DMS153 (cell line): ENCODE data around the gene PSMD11.

Experiments
- DNase-seq: peaks from one replicate; lab custom pipeline; 2025; lab: John Stamatoyannopoulos, UW

The PSMD11 gene

DNA sequence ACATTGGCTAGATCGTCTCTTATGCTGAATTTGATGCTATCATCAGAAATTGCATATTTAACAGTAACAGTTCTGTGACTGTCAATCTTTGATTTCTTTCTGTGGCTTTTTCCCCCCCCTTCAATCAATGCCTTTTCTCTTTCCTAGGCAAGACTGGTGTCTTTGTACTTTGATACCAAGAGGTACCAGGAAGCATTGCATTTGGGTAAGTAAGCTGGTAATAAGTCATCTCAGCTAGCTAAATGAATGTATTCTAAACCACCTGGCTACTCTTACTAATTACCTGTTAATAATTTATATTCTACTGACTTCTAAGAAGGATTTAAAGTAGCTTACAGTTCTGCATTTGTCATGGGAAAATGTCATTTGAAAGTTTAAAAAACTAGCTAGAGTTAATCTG, 20.1 kb downstream of the PSMD11 start:
- DNase-seq: no peak

DNA sequence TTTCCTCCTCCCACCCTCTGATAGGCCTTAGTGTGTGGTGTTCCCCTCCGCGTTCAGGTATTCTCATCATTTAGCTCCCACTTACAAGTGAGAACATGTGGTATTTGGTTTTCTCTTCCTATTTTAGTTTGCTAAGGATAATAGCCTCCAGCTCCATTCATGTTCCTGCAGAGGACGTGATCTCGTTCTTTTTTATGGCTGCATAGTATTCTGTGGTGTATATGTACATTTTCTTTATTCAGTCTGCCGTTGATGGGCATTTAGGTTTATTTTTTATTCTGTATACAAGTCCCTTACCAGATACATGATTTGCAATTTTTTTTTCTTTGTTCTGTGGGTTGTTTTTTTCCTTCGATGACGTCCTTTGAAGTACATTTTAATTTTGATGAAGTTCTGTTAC, 23.6 kb downstream of the PSMD11 start:
- DNase-seq: no peak

DNA sequence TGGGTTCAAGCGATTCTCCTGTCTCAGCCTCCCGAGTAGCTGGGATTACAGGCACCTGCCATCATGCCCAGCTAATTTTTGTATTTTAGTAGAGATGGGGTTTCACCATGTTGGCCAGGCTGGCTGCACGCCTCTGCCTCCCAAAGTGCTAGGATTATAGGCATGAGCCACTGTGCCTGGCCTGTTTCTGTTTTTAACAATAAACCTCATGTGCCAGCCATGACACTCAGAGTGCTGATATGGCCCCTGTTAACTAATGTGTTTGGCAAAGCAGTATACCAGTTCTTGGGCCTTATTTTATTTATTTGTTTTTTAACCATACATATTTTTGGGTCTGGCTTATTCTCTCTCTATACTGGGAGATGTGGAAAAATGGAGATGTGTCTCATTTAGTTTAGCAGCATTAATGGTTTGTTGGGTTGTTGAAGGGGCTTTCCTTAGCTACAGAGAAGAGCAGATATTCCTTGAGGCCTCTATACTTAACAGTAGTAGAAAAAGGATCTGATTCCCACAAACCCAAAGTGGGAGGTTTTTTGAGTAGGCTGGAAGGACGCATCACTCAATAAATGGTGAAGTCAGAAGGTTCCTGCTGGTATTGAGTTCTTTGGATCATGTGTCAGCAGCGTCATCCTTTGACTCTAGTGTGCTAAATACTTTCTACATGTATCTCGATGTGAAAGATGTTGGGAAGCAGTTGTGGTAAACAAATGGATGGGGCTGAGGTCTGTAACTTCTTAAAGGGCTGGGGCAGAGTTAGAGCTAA, 26.3 kb downstream of the PSMD11 start:
- no peak for DNase-seq

DNA sequence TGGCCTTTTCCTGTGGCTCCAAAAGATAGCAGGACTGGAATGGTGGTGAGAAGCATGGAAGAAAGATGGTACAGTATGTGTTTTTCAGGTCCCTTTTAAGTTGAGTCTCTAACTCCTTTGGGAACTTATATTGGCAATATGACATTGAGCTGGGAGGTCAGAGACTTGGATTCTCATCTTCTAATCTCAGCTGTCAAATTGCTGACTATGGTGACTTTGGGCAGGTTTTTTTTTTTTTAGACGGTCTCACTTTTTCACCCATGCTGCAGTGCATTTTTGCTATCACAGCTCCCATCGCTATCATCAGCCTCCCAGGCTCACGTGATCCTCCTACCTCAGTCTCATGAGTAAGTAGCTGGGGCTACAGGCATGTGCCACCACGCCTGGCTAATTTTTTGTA, 27.3 kb downstream of the PSMD11 start:
- no peak for DNase-seq

DNA sequence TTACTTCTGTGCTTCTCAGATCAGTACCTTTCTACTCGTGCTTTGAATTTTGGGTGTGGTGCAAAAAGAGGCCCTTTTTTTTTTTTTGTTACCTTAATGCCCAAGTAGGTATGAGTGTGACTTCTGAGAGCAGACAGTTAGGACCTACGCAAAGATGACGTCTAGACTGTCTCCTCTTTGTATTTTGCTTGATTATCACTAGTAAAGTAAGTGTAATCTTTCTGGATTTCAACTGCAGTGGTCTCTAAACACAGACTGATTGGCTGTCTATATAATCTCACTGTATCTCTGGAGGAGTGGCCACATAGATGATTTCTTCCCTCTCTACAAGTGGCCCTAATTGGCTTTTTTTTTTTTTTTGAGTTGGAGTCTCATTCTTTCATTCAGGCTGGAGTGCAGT, 30.9 kb downstream of the PSMD11 start:
- no peak for DNase-seq

DNA sequence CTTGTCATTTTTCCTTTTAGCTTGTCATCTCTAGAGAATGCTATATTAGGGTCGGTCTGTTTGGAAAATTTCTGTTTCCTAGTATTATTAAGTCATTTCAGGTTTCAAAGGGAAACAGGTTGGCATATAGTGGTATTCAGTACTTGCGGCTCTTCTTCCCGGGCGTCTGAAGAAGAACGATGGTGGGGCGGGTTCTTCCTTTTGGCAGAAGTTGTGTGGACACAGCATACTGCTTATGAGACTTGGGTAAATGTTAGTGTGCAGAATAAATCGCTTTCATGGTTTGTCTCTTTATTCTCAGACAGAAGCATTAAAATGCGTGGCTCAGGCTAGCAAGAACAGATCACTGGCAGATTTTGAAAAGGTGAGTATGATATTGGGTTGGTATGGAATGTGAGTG, 32.9 kb downstream of the PSMD11 start:
- DNase-seq: no peak

DNA sequence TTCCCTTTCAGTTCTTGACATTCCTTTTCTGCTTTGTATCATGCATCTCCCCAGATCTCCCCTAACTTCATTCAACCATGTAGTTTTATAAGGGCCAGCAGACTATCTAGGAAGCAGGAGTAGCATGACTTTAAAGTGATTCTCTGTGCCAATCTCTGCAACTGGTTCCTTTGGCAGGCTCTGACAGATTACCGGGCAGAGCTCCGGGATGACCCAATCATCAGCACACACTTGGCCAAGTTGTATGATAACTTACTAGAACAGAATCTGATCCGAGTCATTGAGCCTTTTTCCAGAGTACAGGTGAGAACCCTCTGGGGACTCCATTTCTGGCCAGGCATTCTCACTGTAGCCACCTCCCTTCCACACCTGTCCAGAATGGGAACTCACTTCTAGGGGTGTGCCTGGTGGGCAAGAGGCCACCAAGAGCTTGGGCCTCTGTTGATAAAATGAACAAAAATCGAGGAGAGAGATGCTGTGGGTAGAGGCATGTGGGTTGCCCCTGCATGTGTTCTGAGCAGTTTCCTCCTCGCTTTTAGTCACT, 34.8 kb downstream of the PSMD11 start:
- DNase-seq: no peak

DNA sequence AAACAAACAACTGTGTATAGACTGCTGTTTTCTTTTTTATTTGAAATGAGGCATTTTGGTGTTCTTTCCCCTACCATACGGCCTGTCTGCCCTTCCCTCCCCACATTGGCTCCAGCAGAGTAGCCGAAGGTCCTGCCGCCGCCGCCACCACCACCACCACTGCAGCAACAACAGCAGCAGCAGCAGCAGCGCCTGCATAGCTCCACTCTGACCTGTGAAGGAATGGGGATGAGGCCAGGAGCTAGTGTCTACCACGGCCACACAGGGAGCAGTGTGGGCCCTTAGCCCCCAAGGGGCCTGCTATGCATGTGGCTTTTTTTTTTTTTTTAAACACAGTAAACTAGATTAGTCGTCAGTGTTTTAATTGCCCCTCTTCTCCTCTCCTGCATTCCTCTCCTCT, 36.9 kb downstream of the PSMD11 start:
- DNase-seq: no peak

DNA sequence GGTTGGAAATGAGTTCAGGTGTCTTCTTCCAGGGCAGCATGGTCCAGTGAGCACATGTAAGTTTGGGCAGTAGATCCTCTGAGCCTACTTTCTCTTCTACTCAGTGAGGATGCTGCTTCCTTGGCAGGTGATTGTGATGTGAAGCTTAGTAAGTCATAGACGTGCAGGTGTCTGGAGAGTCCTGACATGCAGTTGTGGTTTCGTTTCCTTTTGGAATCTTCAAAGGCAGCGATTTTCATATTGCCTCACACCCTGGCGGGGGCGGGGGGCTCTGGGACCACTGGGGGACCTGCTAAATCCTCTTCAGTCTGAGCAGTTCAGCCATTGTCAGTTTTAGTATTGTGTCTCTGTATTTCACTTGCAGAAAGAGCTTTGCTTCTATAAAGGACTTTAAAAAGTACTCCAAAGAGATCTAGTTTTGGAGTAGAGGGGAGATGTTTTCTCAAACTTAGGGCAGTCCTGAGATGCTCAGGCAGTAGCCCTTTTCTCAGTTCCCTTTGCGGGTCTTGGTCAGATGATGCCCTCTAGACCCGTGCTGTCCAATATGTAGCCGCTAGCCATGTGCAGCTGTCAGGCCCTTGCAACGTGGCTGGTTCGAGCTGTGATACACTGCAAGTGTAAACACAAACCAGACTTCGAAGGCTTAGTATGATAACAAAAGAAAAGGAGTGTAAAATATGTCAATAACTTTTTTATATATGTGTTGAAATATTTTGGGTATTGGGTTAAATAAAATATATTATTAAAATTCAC, 38.4 kb downstream of the PSMD11 start:
- no peak for DNase-seq

DNA sequence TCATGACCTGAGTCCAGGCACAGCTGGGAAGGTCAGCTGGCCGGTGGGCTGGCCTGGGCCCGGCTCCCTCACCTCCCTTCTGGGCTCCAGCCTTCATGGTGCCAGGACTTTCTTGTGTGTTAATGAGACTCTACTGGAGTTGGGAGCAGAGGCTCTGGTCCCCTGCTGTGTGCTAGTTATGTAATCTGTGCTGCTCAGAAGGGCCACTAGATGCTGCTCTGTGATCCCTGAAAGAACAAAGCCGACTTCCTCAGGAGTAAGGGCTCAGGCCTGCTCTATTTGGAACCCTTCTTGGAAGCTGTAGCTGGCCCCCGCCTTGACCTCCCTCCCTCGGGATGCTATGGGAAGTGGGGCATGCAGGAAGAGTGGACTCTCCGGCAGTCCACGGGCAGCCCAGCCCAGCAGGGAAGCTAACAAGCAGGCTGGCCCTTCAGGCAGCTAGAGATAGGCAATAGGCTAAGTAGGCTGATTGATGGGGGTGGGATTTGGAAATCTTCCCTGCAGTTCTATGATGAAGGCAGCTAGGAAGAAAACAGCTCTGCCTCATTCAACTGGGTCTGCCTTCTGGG, 39.2 kb downstream of the PSMD11 start:
- DNase-seq: peak; percentile 8

DNA sequence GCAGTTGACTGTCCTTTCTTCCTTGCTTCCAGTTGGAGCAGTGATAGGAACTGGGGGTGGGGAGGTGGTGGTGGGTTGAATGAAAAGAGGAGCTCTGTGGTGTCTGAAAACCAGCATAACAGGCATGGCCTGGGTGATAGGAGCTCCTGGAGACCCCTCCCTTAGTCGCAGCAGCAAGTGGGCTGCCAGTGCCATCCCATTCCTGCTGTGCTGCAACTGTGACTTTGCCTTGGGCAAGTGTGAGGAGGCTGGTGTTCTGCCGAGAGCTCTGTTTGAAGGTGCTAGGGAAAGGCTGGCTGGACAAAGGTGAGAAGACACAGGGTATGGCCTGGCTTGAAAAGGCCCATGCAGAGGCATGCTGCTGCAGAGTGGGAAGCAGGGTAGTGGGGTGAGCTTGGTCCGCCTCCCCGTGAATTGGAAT, 39.7 kb downstream of the PSMD11 start:
- no peak for DNase-seq

DNA sequence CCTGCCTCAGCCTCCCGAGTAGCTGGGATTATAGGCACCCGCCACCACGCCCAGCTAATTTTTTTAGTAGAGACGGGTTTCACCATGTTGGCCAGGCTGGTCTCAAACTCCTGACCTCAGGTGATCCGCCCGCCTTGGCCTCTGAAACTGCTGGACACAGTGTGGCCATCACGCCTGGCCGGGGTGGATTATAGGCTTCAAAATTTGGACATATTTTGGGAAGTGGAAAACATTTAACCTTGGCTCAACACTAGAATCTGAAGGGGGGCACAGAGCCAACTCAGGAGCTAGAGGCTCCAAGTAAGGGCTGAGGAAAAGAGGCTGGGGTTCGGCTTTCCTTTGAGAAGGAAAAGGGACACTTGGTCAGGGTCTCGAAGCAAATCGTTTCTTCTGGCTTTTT, 40.3 kb downstream of the PSMD11 start:
- no peak for DNase-seq

DNA sequence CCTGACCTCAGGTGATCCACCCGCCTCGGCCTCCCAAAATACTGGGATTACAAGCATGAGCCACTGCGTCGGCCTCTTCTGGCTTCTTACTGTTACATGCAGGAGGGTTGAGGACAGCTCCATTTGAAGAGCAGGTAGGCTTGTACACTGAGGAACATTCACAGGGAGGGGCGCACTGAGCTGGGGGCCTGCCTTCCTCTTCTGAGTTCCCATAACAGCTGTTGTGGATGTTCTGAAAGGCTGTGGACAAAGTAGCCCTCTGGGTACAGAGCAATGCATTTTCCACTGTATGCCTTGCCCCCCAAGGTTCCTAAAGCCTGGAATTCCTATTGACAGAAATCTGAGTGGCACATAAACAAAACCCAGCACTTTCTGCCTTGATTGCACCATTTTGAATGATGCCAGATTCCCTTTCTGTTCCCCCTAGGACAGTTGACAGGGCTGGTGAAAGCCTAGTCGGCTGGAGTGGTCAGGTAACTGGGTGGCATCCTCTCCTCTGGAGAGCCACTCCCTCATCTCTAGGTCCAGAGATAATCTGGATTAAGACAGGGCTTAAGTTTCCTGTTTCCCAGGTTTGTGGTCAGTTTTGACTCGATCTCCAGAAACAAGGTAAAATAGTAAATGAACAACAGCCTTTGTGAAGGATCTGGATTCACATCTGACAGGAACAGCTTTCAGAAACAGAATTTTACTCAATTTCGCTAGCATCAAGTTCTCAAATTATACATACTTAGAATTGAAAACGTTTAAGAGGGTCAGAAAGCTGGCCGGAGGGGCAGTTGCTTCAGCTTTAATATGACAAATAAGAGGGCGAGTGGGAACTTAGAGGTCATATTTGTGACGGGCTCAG, 41.2 kb downstream of the PSMD11 start:
- DNase-seq: no peak

DNA sequence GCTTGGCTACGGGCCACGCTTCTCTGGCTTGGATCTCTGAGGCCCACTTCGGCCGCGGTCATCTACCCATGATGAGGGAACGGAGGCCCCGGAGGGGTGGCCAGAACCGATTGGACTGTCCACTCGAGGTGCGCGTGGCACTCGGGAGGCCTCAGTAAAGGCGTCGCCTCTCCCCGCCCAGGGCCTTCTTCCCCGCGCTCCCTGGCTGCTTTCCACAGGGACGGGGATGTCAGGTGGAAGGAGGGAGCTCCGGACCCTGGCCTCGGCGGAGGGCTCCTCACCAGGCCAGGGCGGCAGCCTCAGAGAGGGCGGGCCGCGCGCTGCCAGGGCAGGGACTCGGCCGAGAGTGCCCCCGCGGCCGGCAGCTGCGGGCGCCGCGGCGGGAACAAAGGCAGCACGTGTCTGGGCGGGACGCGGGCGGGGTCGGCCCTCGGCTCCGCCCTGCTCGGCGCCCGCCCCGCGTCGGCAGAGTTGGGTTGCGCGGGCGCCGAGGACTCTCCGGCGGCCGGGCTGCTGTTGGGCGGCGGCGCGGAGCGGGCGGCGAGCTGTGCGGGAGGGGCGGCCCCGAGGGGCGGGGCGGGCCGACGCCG, 41.9 kb downstream of the PSMD11 start:
- peak; percentile 32 for DNase-seq

DNA sequence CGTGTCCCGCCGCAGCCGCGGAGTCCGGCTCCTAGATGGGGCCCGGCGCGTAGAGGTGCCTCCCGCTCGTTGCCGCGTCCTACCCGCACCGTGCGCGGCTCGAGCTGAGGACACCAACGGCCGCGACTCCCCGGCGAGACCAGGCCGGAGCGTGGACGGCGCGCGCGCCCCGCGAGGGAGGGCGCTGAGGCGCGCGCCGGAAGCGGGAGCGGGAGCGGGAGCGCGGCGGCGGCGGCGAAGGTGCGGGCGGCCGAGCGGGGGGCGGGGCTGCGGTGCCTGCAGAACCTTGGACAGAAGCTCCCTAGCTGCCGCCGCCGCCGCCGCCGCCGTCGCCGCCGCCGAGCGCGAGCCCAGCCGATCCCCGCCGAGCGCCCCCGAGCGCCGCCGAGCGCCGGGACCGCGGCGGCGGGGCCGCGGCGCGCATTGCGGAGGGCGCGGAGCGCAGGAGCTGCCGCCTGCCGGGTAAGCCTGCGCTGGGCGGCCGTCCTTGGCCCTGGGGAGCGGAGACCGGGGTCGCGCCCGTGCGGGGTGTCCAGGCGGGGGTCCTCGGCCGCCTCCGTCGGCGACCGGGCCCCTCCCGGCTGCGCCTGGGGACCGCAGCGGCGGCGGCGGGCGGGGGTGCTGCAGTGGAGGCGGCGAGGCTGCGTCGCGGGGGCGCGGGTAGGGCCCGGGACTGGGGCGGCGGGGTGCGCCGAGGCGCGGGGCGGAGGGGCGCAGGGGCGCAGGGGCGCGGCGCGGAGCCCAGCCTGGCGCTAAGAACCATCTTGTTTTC, 42.6 kb downstream of the PSMD11 start, which contains the start of gene CDK5R1:
TSS of gene CDK5R1 (plus strand) at position 293 of the 772 bp plus-strand sequence. CDS start 628 bp downstream, outside the sequence.
- no peak for DNase-seq

DNA sequence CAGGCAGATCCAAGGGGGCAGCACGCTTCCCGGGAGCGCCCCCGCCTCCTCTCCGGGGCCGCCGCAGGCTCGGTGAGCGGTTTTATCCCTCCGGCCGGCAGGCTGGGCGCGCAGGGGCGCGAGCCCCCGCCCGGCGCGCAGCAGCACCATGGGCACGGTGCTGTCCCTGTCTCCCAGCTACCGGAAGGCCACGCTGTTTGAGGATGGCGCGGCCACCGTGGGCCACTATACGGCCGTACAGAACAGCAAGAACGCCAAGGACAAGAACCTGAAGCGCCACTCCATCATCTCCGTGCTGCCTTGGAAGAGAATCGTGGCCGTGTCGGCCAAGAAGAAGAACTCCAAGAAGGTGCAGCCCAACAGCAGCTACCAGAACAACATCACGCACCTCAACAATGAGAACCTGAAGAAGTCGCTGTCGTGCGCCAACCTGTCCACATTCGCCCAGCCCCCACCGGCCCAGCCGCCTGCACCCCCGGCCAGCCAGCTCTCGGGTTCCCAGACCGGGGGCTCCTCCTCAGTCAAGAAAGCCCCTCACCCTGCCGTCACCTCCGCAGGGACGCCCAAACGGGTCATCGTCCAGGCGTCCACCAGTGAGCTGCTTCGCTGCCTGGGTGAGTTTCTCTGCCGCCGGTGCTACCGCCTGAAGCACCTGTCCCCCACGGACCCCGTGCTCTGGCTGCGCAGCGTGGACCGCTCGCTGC, 43.3 kb downstream of the PSMD11 start:
- DNase-seq: no peak

DNA sequence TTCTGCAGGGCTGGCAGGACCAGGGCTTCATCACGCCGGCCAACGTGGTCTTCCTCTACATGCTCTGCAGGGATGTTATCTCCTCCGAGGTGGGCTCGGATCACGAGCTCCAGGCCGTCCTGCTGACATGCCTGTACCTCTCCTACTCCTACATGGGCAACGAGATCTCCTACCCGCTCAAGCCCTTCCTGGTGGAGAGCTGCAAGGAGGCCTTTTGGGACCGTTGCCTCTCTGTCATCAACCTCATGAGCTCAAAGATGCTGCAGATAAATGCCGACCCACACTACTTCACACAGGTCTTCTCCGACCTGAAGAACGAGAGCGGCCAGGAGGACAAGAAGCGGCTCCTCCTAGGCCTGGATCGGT, 43.9 kb downstream of the PSMD11 start:
- DNase-seq: no peak

DNA sequence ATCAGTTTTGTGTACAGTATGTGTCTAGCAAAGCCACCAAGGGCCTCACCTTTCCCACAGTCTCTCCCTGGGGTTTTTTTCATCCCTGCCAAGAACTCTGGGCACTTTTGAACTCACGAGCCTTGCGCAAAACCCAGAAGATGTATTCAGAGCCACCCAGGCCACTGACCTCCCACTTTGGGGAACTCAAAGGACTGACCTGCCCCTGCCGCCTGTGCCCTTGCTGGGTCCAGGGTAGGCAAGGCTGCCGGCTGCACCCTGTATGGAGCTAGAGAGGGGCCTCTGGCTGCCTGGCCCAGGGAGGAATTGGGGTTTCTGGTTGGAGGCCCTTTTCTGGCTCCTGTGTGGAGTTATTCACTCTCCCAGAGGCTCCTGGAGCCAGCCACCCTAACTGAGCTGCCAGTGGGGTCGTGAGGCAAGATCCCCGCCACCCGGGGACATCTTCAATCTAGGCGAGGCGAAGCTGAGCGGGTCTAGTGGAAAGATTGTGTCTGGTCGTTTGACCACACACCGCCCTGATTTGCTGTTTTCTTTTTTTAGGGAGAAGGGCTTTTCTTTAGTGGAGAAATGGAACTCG, 44.4 kb downstream of the PSMD11 start:
- no peak for DNase-seq

DNA sequence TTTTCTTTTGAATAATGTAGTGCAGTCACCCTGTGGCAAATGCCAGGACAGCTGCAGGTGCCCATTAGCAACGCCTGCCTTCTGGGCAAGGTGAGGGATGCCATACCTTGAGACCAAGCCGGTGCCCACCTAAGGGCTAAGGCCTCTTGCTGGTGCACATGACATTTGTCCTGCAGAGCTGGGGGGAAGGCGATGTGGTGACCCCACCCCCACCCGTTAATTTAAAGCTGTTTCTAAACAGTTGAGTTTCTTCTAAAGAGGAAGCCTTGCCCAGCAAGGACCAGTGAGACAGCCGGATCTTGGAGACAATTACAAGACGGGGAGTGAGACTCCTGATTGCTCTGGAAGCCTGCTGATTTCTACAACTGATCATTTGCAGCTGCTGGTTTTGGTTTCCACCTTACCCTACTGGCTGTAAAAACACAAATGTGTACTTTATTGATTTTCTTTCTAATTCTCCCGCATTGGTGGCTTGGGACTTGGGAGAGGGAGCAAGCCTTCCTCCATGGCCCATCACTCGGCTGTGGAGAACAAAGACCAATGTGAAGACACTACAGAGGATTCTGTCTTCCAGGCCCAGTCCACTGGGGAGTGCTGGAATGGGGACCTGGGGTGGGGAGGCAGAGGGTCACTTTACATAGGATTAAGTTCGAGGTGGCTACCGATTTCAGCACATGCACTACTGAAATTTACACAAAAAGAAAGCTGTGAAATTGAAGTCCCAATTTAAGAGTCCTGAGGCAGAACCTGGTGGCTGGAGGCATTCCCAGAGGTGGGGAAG, 45.2 kb downstream of the PSMD11 start:
- DNase-seq: no peak
